ENCODE data around the gene TXNRD1.

DNA sequence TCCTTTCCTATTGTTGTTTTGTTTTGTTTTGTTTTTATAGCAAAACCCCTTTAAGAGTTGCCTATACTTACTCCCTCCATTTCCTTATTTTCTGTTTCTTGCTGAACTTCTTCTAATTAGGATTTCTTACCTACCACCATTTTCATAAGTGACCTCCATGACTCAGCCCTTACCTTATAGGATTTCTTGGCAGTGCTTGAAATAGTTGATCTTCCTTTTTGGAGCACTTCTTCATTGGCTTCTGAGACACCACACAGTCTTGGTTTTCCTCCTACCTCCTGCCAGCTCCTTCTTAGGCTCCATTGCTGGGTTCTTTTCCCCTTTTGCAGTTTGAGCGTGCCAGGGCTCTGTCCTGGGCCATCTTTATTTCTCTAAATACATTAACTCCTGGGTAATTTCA, 64.5 kb downstream of the TXNRD1 start:
- TF ChIP-seq, protein P1, sequence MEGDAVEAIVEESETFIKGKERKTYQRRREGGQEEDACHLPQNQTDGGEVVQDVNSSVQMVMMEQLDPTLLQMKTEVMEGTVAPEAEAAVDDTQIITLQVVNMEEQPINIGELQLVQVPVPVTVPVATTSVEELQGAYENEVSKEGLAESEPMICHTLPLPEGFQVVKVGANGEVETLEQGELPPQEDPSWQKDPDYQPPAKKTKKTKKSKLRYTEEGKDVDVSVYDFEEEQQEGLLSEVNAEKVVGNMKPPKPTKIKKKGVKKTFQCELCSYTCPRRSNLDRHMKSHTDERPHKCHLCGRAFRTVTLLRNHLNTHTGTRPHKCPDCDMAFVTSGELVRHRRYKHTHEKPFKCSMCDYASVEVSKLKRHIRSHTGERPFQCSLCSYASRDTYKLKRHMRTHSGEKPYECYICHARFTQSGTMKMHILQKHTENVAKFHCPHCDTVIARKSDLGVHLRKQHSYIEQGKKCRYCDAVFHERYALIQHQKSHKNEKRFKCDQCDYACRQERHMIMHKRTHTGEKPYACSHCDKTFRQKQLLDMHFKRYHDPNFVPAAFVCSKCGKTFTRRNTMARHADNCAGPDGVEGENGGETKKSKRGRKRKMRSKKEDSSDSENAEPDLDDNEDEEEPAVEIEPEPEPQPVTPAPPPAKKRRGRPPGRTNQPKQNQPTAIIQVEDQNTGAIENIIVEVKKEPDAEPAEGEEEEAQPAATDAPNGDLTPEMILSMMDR (IDR thresholded peaks at IDR 0.05) = no peak
- no peak for TF ChIP-seq ZFX (IDR thresholded peaks at IDR 0.05; ENCODE audit: borderline replicate concordance)
